A673 (cell line): ENCODE measurements around the gene AK2.

Source experiments
- CTCF ChIP-seq: fragments of 300-800, 200-600 bp; sonication (generic); conservative IDR thresholded peaks from 2 replicates; pipeline ENCODE4 v1.5.1; 2017; ENCODE audit warnings: low read depth, mild to moderate bottlenecking, antibody characterized with exemption, low read length, moderate library complexity, mixed read lengths
- EZH2 ChIP-seq: fragments of 200-600 bp; sonication (generic); IDR thresholded peaks from 2 replicates; pipeline ENCODE4 v1.6.1; 2017; ENCODE audit warnings: borderline replicate concordance, low read depth, mild to moderate bottlenecking, mixed read lengths, antibody characterized with exemption, low read length; ENCODE audit not compliant: poor library complexity, severe bottlenecking

DNA sequence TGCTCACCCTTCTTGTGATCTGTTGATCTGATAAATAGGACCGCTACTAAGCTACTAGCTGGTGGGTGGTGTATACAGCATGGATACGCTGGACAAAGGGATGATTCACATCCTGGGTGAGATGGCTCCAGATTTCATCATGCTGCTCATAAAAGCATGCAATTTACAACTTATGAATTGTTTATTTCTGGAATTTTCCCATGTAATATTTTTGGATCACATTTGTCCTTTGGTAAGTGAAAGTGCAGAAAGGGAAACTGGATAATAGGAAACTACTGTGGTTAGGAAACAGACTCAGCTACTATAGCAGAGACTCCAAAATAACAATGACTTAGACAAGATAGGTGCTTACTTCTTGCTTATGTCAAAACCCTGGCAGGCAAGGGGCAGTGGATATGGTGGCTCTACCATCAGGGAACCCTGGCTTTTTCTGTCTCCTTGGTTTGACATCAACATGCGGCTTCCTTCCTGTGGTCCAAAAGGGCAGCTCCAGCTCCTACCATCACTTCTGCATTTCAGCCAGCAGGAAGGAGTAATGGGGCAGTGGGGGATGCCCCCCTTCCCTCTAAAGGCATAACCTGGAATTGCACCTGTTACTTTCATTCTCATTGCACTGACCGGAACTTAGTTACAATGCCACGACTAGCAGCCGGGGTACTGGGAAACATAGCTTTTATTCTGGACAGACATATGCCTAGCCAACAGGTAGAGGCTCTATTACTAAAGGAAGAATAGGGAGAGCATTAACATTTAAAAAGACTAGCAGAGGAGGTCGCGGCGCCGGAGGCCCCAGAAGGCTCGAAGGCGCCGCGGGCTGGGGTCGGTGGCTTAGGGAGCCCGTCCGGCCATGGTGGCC is 13.8 kb upstream of the AK2 start:
- TF ChIP-seq CTCF: no peak
- no peak for TF ChIP-seq EZH2
